Measurements from ENCODE around the gene LRTM1. TPM values are rescaled to one million over a fixed set of nuclear protein-coding genes. Genes with fewer than 3 reads are reported as not detected.

The LRTM1 gene
- total and polyA plus RNA-seq, 12 donors, result not detected

DNA sequence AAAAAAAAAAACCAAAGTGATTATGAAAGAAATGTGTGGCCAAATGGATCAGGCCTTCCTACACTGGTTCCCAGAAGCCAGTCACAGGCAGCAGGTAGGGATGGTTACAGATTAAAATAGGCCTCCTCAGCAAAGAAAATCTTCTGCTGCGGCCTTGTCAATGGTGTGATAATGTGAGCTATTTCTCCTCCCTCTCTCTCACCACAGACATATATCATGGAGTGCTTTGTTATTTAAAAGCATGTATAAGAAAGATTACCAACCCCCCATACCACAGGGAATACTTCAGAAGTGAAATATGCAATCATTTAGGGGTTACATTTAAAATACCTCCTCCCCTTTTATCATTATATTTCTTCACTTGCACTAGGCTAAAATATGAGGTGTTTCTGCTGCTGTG, 32.2 kb upstream of the LRTM1 start:
- Histone ChIP-seq H3K27me3 (no peaks in the 10 kb centered on the region), H3K27ac (no peak overlapping the region), H3K36me3 (no peaks in the 10 kb centered on the region), H3K9me3 (no peaks in the 10 kb centered on the region), H3K4me1 (peaks cover 0 to 16% (median 0%) of the 10 kb centered on the region in 9 donors), H3K4me3 (no peak overlapping the region)
- DNase-seq (no peak), ATAC-seq (no peak)
- intact Hi-C loops (cut with DNase I), result no loop called here
- WGBS, 2 donors, result 93 to 97% methylated on average over 1 of the region's 1 CpG
- TF ChIP-seq, protein P1, sequence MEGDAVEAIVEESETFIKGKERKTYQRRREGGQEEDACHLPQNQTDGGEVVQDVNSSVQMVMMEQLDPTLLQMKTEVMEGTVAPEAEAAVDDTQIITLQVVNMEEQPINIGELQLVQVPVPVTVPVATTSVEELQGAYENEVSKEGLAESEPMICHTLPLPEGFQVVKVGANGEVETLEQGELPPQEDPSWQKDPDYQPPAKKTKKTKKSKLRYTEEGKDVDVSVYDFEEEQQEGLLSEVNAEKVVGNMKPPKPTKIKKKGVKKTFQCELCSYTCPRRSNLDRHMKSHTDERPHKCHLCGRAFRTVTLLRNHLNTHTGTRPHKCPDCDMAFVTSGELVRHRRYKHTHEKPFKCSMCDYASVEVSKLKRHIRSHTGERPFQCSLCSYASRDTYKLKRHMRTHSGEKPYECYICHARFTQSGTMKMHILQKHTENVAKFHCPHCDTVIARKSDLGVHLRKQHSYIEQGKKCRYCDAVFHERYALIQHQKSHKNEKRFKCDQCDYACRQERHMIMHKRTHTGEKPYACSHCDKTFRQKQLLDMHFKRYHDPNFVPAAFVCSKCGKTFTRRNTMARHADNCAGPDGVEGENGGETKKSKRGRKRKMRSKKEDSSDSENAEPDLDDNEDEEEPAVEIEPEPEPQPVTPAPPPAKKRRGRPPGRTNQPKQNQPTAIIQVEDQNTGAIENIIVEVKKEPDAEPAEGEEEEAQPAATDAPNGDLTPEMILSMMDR (IDR thresholded peaks at IDR 0.05), result no peak

DNA sequence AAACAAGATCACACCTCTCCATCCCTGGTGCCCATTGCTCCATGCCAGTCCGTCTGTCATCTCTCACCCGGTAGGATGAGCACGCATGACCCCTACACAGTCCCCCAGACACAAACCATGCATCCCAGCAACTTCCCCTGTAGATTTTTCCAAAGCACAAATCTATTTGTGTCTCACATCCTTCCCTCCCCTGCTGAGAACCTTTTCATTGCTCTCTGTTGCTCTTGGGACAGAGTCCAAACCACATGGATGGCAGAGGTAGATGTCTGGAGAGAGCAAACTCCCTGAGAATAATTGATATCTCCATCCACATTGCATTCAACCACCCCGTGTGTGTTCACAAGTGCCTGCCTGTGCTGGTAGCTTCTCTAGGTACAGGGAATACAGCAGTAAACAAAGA, 29.9 kb upstream of the LRTM1 start:
- TF ChIP-seq, protein P1 (IDR thresholded peaks at IDR 0.05), result no peak
- intact Hi-C loops (cut with DNase I), result loop anchor here in 2 of 10 donors (10.0 kb wide), 2 partner anchors 217 to 767 kb away; no protein-coding TSS in a partner anchor
- no peak for ATAC-seq

DNA sequence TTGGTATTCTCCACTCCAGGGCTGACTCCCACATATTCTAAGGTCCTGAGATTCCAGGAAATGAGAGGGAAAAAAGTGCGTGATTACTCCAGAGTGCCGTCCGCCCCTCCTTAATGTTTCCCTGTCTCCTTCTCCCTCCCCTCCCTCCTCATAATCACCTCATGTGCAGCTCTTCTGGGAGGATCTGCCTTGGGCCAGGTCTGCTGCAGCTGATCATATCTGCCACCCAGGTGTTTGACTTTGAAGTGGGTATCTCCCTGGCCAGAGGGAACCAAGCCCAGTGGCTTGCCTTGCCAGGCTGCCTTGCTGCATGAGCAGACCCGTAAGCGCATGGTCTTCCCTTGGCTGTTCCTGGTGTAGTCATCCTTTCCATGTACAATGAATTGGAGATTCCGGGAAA, 28.1 kb upstream of the LRTM1 start:
- WGBS, 2 donors, result 75 to 81% methylated on average over 6 of the region's 6 CpGs
- intact Hi-C loops (cut with DNase I), result loop anchor here in 2 of 10 donors (10.0 kb wide), 2 partner anchors 219 to 769 kb away; no protein-coding TSS in a partner anchor

More for the DNA sequence above, 29.9 kb upstream of the LRTM1 start:
- Histone ChIP-seq H3K4me1 (peaks cover 0 to 10% (median 0%) of the 10 kb centered on the region in 9 donors), H3K36me3 (no peaks in the 10 kb centered on the region), H3K4me3 (no peak overlapping the region), H3K27me3 (no peaks in the 10 kb centered on the region), H3K27ac (no peak overlapping the region), H3K9me3 (no peaks in the 10 kb centered on the region)
- 75 to 79% methylated on average over 4 of the region's 4 CpGs for WGBS, 2 donors
- no peak for DNase-seq

DNA sequence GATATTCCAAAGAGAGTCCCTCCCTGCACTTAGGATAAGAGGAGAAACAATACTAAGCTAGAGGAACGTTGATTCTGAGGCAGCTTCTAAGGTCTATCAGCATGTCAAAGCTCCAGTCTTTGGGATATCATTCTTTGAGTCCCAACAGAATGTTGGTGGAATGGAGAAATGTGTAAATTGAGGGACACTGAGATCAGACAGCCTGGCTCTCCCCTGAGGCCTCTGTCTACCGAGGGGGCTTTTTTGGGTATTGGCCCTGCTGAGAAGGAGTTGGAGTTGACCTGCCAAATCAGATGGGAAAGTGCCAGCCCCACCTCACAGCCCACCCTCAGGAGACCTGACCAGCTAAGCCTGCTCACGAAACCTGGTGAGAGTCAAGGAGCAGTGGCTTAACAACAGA, 27.6 kb upstream of the LRTM1 start:
- intact Hi-C loops (cut with DNase I), result loop anchor here in 2 of 10 donors (10.0 kb wide), 2 partner anchors 219 to 769 kb away; no protein-coding TSS in a partner anchor
- peaks cover 0 to 25% (median 4%) of the 10 kb centered on the region in 9 donors for H3K4me1 ChIP-seq
- DNase-seq (no peak), ATAC-seq (no peak)
- no peaks in the 10 kb centered on the region for H3K27me3 ChIP-seq
- H3K36me3 ChIP-seq, result no peaks in the 10 kb centered on the region
- 75 to 88% methylated on average over 3 of the region's 3 CpGs for WGBS, 2 donors
- H3K4me3 ChIP-seq, result no peak overlapping the region
- TF ChIP-seq, protein P1 (IDR thresholded peaks at IDR 0.05), result no peak
- no peaks in the 10 kb centered on the region for H3K9me3 ChIP-seq
- no peak overlapping the region for H3K27ac ChIP-seq

More for the DNA sequence above, 28.1 kb upstream of the LRTM1 start:
- TF ChIP-seq, protein P1 (IDR thresholded peaks at IDR 0.05), result no peak
- no peaks in the 10 kb centered on the region for H3K9me3 ChIP-seq
- H3K27me3 ChIP-seq, result no peaks in the 10 kb centered on the region
- H3K27ac ChIP-seq, result no peak overlapping the region
- DNase-seq, result no peak
- no peak overlapping the region for H3K4me3 ChIP-seq
- peaks cover 0 to 21% (median 4%) of the 10 kb centered on the region in 9 donors for H3K4me1 ChIP-seq
- no peak for ATAC-seq
- no peaks in the 10 kb centered on the region for H3K36me3 ChIP-seq

All from heart right ventricle (tissue), 16 donors.